Osteoblast (primary cell): ENCODE measurements around the gene C6orf141. TPM values are rescaled to one million over a fixed set of nuclear protein-coding genes. Genes with fewer than 3 reads are reported as not detected.

Source experiments
- DNase-seq: peaks from one replicate; pipeline ENCODE4 v3.0.0; 2011; ENCODE audit warnings: low spot score, mixed read lengths; ENCODE audit not compliant: insufficient read length; ENCODE audit errors: missing footprints
- H2AFZ ChIP-seq: 2 replicates; pipeline ENCODE4 v1.6.0; 2011; ENCODE audit warnings: mild to moderate bottlenecking, low read length
- H3K27ac ChIP-seq: 2 replicates; pipeline ENCODE4 v1.5.1; 2011; ENCODE audit warnings: mild to moderate bottlenecking, low read depth, low read length, moderate library complexity
- H3K27me3 ChIP-seq: 2 replicates; pipeline ENCODE4 v1.6.0; 2012; ENCODE audit warnings: mild to moderate bottlenecking, control low read depth, inconsistent platforms, low read length, moderate library complexity; ENCODE audit not compliant: insufficient read depth
- H3K36me3 ChIP-seq: 2 replicates; pipeline ENCODE4 v1.5.1; 2011; ENCODE audit warnings: mild to moderate bottlenecking, low read length, control low read depth, moderate library complexity; ENCODE audit not compliant: insufficient read depth
- H3K4me1 ChIP-seq: 2 replicates; pipeline ENCODE4 v1.5.1; 2011; ENCODE audit warnings: mild to moderate bottlenecking, low read length, control low read depth, moderate library complexity; ENCODE audit not compliant: insufficient read depth
- H3K4me2 ChIP-seq: 2 replicates; pipeline ENCODE4 v1.6.0; 2011; ENCODE audit warnings: mild to moderate bottlenecking, low read length; ENCODE audit not compliant: insufficient read depth
- H3K4me3 ChIP-seq: fragments of 200-600 bp; sonication (generic); 3 replicates; pipeline ENCODE4 v1.5.1; 2012; ENCODE audit warnings: mild to moderate bottlenecking, low read length, inconsistent platforms; ENCODE audit not compliant: insufficient read depth
- H3K79me2 ChIP-seq: 2 replicates; pipeline ENCODE4 v1.6.0; 2012; ENCODE audit warnings: mild to moderate bottlenecking, low read length, control low read depth, inconsistent platforms; ENCODE audit not compliant: insufficient read depth
- H3K9me3 ChIP-seq: 2 replicates; pipeline ENCODE4 v1.5.1; 2011; ENCODE audit warnings: low read depth, low read length, control low read depth
- H4K20me1 ChIP-seq: 2 replicates; pipeline ENCODE4 v1.6.0; 2012; ENCODE audit warnings: mild to moderate bottlenecking, low read length, control low read depth; ENCODE audit not compliant: insufficient read depth
- total RNA-seq: library from RNA; depleted of rRNA; stranded (reverse); fragments of >200 nt; gene quantifications from 2 replicates; pipeline ENCODE4 v1.2.3, GENCODE V29; 2012
- TF ChIP-seq, protein P1 (sequence below): IDR thresholded peaks from 2 replicates; pipeline ENCODE4 v1.5.1; 2011; ENCODE audit warnings: mild to moderate bottlenecking, low read depth, low read length, moderate library complexity; ENCODE audit errors: extremely low read depth

The C6orf141 gene
- total RNA-seq: not detected in 2 replicates

DNA sequence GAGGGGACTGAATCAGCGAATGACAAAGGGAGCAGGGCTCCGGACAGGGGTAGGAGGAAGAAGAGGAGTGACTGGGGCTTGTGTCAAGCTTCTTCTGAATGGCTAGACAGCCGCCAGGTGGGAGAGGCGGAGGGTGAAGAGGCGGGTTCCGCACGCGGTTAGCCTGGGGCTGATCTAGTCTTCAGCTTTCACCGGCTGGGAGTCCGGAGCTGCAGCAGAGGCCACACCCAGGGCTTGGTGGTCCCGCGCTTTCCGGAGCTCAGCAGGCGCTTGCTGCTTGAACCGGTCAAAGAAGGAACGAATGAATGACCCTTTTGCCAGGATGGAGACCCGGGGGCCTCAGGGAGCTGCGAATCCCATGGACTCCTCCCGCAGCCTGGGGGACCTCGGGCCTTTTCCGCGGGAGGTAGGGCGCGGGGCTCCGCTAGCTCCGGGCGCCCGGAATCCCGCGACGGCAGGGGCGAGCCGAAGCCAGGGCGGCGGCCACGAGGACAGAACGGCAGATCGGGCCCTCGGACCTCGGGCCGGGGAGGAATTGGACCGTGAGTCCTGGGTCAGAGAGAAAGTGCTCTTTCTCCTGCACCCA, at the start of gene C6orf141:
Gene C6orf141 (plus strand): TSS at position 177 of the 586 bp plus-strand sequence. CDS start 125 bp downstream, at position 302.
- Histone ChIP-seq H3K4me2 (peak within 1 kb of the TSS; percentile 52), H3K36me3 (no peaks in the 10 kb centered on the region), H3K4me3 (peak within 1 kb of the TSS; percentile 34), H3K27ac (no peak within 1 kb of the TSS), H2AFZ (peak within 1 kb of the TSS; percentile 54), H3K79me2 (no peaks in the 10 kb centered on the region), H3K4me1 (peaks cover 4% of the 10 kb centered on the region), H3K9me3 (no peaks in the 10 kb centered on the region), H3K27me3 (peaks cover 34% of the 10 kb centered on the region), H4K20me1 (no peaks in the 10 kb centered on the region)
- TF ChIP-seq, protein P1, sequence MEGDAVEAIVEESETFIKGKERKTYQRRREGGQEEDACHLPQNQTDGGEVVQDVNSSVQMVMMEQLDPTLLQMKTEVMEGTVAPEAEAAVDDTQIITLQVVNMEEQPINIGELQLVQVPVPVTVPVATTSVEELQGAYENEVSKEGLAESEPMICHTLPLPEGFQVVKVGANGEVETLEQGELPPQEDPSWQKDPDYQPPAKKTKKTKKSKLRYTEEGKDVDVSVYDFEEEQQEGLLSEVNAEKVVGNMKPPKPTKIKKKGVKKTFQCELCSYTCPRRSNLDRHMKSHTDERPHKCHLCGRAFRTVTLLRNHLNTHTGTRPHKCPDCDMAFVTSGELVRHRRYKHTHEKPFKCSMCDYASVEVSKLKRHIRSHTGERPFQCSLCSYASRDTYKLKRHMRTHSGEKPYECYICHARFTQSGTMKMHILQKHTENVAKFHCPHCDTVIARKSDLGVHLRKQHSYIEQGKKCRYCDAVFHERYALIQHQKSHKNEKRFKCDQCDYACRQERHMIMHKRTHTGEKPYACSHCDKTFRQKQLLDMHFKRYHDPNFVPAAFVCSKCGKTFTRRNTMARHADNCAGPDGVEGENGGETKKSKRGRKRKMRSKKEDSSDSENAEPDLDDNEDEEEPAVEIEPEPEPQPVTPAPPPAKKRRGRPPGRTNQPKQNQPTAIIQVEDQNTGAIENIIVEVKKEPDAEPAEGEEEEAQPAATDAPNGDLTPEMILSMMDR: no peak
- DNase-seq: peak; percentile 76

DNA sequence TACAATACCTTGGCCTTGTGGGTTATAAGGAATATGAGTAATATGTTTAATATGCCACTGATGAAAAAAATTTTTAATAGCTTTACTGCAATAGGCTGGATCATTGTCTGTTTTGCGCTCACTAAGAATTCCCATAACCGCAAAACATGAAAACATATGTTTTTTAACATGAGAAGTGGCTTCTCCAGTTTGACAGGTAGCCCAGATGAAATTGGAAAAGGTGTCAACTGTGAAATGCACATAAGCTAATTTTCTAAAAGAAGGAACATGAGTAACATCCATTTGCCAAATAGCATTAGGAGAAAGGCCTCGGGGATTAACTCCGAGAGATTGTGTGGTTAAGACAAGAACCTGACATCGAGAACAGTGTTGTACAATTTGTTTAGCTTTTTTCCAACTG, 45.8 kb upstream of the C6orf141 start:
- H3K79me2 ChIP-seq: no peaks in the 10 kb centered on the region
- no peaks in the 10 kb centered on the region for H3K9me3 ChIP-seq
- H3K27ac ChIP-seq: no peak overlapping the region
- no peak overlapping the region for H2AFZ ChIP-seq
- H3K36me3 ChIP-seq: no peaks in the 10 kb centered on the region
- DNase-seq: no peak
- H3K27me3 ChIP-seq: no peaks in the 10 kb centered on the region
- TF ChIP-seq, protein P1: no peak
- H4K20me1 ChIP-seq: no peaks in the 10 kb centered on the region
- no peaks in the 10 kb centered on the region for H3K4me1 ChIP-seq
- no peak overlapping the region for H3K4me2 ChIP-seq
- no peak overlapping the region for H3K4me3 ChIP-seq

DNA sequence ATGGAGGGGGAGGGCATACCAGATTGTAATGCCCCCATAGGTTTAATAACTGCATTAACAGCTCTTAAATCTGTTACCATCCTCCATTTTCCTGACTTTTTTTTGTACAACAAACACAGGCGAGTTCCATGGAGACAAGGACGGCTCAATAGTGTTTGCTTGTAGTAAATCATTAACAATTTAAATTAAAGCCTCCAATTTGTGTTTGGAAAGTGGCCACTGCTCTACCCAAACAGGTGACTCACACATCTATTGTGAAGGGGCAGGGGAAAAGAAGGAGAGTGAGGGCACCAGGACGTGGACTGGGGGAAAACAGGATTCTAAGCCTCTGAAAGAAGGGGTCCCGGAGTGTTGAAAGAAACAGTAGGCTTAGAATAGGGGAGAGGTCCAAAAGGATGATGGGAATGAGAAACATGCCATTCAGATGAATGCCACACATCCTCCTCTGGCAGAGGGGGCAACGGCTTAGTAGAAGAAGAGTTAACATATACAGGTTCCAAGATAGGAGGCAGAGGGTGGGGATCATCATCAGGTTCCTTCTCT, 43.8 kb upstream of the C6orf141 start:
- Histone ChIP-seq H3K27me3 (no peaks in the 10 kb centered on the region), H3K79me2 (no peaks in the 10 kb centered on the region), H3K4me3 (no peak overlapping the region), H3K4me1 (no peaks in the 10 kb centered on the region), H2AFZ (no peak overlapping the region), H3K27ac (no peak overlapping the region), H3K36me3 (no peaks in the 10 kb centered on the region), H3K9me3 (no peaks in the 10 kb centered on the region), H3K4me2 (no peak overlapping the region), H4K20me1 (no peaks in the 10 kb centered on the region)
- no peak for DNase-seq
- TF ChIP-seq, protein P1: no peak

DNA sequence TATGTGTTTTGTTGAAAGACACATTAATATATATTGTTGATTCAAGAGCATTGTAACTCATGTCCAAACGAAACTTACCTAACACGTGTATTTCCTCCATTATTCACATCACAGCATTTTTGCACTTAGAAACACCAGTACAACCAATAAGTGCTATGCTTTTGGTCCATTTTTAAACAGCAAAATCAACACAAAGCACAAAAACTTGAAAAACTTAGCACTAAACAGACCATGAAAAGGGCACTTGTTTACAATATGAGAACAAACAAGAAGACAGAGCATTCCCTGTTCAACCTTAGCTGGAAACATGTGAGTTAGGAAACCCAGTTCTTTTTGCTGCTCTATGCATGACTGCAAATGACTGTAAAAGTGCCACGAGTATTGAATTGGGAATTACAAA, 41.1 kb upstream of the C6orf141 start:
- TF ChIP-seq, protein P1: no peak
- H3K4me3 ChIP-seq: no peak overlapping the region
- H2AFZ ChIP-seq: no peak overlapping the region
- H3K4me2 ChIP-seq: no peak overlapping the region
- H4K20me1 ChIP-seq: no peaks in the 10 kb centered on the region
- no peaks in the 10 kb centered on the region for H3K27me3 ChIP-seq
- H3K27ac ChIP-seq: no peak overlapping the region
- H3K9me3 ChIP-seq: no peaks in the 10 kb centered on the region
- DNase-seq: no peak
- no peaks in the 10 kb centered on the region for H3K4me1 ChIP-seq
- H3K79me2 ChIP-seq: no peaks in the 10 kb centered on the region
- no peaks in the 10 kb centered on the region for H3K36me3 ChIP-seq
